ENCODE data around the gene FKBP8.

Gene FKBP8

DNA sequence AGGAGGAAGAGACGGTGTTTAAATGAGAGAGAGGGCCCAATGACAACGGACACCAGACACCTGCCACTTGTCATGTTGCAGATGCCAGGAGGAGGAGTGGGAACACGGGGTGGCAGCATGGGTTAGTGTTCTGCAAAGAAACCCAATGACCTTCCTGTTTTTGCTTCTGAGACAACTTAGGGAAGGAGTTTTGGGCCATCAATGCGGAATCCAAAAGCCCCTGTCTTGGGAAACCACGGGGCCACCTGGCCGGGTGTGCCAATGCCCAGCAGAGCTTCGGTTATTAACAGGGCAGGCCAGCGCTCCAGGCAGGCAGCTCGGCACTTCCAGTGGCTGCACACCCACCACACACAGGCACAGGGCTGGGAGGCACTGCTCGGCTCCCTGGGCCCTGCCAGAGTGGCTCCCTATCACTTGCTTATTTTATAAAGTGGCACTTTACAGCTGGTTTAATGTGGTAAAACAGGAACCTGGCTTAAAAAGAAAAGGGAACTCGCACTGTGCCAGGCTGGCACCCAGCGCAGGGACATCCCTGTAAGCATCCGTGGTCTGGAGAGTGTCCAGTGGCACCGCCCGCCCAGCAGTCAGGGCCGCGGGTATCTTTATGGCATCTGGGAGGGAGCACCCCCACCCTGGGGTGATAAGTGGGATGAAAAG, 40.6 kb downstream of the FKBP8 start:
- no peak overlapping the region for H3K27ac ChIP-seq (ENCODE audit: poor library complexity, severe bottlenecking)
- DNase-seq (ENCODE audit: low spot score) = no peak
- no peaks in the 10 kb centered on the region; the same call in 1 of the 2 replicates for H3K36me3 ChIP-seq (ENCODE audit: low read depth)
- ATAC-seq (ENCODE audit: low read depth) = no peak
- no peak overlapping the region for H3K4me3 ChIP-seq (ENCODE audit: severe bottlenecking)
- H3K4me1 ChIP-seq (ENCODE audit: insufficient read depth, poor library complexity, severe bottlenecking) = peaks cover 9% of the 10 kb centered on the region
- no peaks in the 10 kb centered on the region for H3K9me3 ChIP-seq (ENCODE audit: severe bottlenecking)
- TF ChIP-seq, protein P1, sequence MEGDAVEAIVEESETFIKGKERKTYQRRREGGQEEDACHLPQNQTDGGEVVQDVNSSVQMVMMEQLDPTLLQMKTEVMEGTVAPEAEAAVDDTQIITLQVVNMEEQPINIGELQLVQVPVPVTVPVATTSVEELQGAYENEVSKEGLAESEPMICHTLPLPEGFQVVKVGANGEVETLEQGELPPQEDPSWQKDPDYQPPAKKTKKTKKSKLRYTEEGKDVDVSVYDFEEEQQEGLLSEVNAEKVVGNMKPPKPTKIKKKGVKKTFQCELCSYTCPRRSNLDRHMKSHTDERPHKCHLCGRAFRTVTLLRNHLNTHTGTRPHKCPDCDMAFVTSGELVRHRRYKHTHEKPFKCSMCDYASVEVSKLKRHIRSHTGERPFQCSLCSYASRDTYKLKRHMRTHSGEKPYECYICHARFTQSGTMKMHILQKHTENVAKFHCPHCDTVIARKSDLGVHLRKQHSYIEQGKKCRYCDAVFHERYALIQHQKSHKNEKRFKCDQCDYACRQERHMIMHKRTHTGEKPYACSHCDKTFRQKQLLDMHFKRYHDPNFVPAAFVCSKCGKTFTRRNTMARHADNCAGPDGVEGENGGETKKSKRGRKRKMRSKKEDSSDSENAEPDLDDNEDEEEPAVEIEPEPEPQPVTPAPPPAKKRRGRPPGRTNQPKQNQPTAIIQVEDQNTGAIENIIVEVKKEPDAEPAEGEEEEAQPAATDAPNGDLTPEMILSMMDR (IDR thresholded peaks at IDR 0.05; ENCODE audit: poor library complexity, severe bottlenecking) = no peak
- H3K27me3 ChIP-seq (ENCODE audit: insufficient read depth, poor library complexity, severe bottlenecking) = no peaks in the 10 kb centered on the region

DNA sequence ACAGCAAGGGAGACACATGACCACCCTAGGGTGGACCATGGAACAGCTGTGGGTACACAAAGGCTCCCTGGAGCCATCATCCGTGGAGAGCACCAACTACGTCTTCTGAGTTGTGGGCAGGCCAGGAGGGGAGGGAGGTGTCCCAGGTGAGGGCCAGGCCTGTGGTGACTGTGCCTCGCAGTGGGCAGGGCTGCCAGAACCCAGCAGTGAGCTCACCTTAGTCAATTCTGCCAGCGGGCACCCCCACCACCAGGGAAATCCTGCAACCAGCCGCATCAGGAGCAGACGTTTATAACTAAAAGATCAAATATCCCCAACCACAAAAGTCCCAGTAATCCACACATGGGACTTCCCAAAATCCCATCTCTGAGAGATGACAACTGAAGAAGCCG, 41.1 kb downstream of the FKBP8 start:
- Histone ChIP-seq H3K36me3 (ENCODE audit: low read depth) (no peaks in the 10 kb centered on the region), H3K27ac (ENCODE audit: poor library complexity, severe bottlenecking) (no peak overlapping the region)
- no peak for ATAC-seq (ENCODE audit: low read depth)

DNA sequence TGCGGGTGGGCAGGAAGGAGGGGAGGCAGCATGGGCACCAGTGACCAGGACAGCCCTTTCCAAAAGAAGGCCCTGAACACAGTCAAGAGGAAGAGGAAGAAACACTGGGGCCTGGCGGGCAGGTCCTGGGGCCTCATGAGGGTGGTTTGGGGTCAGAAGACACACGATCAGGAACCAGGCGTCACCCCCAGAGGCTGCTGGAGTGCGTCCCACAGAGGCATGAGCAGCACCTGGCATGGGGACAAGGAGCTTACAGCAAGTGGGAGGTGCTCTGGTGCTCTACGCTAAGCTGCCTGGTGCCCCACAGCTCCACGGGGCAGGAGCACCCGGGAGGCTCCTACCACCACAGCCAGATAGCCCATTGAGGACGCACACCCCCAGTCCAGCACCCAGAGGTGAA, 41.5 kb downstream of the FKBP8 start:
- Histone ChIP-seq H3K4me1 (ENCODE audit: insufficient read depth, poor library complexity, severe bottlenecking) (peaks cover 8% of the 10 kb centered on the region), H3K36me3 (ENCODE audit: low read depth) (no peaks in the 10 kb centered on the region), H3K27me3 (ENCODE audit: insufficient read depth, poor library complexity, severe bottlenecking) (no peaks in the 10 kb centered on the region), H3K9me3 (ENCODE audit: severe bottlenecking) (no peaks in the 10 kb centered on the region), H3K4me3 (ENCODE audit: severe bottlenecking) (no peak overlapping the region), H3K27ac (ENCODE audit: poor library complexity, severe bottlenecking) (no peak overlapping the region)
- TF ChIP-seq, protein P1 (IDR thresholded peaks at IDR 0.05; ENCODE audit: poor library complexity, severe bottlenecking) = no peak
- DNase-seq (ENCODE audit: low spot score) = no peak
- ATAC-seq (ENCODE audit: low read depth) = no peak

More for the DNA sequence above, 41.1 kb downstream of the FKBP8 start:
- peaks cover 8% of the 10 kb centered on the region for H3K4me1 ChIP-seq (ENCODE audit: insufficient read depth, poor library complexity, severe bottlenecking)
- DNase-seq (ENCODE audit: low spot score) = no peak
- H3K4me3 ChIP-seq (ENCODE audit: severe bottlenecking) = no peak overlapping the region
- no peaks in the 10 kb centered on the region for H3K9me3 ChIP-seq (ENCODE audit: severe bottlenecking)
- TF ChIP-seq, protein P1 (IDR thresholded peaks at IDR 0.05; ENCODE audit: poor library complexity, severe bottlenecking) = no peak
- no peaks in the 10 kb centered on the region for H3K27me3 ChIP-seq (ENCODE audit: insufficient read depth, poor library complexity, severe bottlenecking)

DNA sequence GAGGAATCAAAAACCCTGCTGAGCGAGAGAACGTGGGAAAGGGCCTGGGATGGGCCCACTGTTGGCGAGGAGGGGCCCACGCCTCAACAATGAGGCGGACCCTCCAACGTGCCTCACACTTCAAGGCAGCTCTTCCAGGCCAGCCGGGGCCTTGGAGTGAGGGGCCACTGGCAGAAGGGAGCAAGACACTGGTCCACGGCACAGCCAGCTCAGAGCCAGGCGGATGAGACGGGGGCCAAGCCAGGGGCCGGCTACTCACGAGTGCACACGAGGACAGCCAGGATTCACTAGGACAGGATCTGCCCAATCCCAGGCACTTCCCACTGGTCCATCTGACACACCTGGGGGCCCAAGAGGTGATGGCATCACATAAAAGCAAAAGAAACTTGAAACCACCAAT, 42.0 kb downstream of the FKBP8 start:
- H3K4me1 ChIP-seq (ENCODE audit: insufficient read depth, poor library complexity, severe bottlenecking) = peaks cover 12% of the 10 kb centered on the region
- no peak for ATAC-seq (ENCODE audit: low read depth)
- no peak overlapping the region for H3K27ac ChIP-seq (ENCODE audit: poor library complexity, severe bottlenecking)
- TF ChIP-seq, protein P1 (IDR thresholded peaks at IDR 0.05; ENCODE audit: poor library complexity, severe bottlenecking) = no peak
- H3K36me3 ChIP-seq (ENCODE audit: low read depth) = no peaks in the 10 kb centered on the region
- no peak for DNase-seq (ENCODE audit: low spot score)
- H3K27me3 ChIP-seq (ENCODE audit: insufficient read depth, poor library complexity, severe bottlenecking) = no peaks in the 10 kb centered on the region
- H3K4me3 ChIP-seq (ENCODE audit: severe bottlenecking) = no peak overlapping the region
- no peaks in the 10 kb centered on the region for H3K9me3 ChIP-seq (ENCODE audit: severe bottlenecking)

DNA sequence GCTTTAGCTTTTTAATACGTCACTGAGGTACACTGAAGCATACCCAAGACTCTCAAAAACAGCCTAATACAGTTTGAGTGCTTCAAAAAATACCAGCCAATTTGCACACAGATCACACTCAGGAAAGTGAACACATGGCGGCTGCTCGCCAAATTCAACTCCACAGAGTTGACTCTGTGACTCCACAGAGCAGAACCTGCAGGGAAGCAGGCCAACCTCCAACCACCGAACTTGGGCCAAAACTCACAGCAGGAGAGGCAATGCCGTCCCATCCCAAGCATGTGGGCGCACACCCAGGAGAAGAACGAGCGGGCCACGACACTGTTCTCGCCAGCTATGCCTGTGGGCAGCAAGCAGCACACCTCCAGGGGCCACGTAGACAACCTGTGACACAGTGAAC, 42.6 kb downstream of the FKBP8 start:
- H3K9me3 ChIP-seq (ENCODE audit: severe bottlenecking) = no peaks in the 10 kb centered on the region
- DNase-seq (ENCODE audit: low spot score) (no peak), ATAC-seq (ENCODE audit: low read depth) (no peak)
- no peaks in the 10 kb centered on the region for H3K36me3 ChIP-seq (ENCODE audit: low read depth)
- no peak overlapping the region for H3K27ac ChIP-seq (ENCODE audit: poor library complexity, severe bottlenecking)
- no peaks in the 10 kb centered on the region for H3K27me3 ChIP-seq (ENCODE audit: insufficient read depth, poor library complexity, severe bottlenecking)
- no peak overlapping the region for H3K4me3 ChIP-seq (ENCODE audit: severe bottlenecking)
- peaks cover 17% of the 10 kb centered on the region for H3K4me1 ChIP-seq (ENCODE audit: insufficient read depth, poor library complexity, severe bottlenecking)
- TF ChIP-seq, protein P1 (IDR thresholded peaks at IDR 0.05; ENCODE audit: poor library complexity, severe bottlenecking) = no peak

Measured in RWPE2 (cell line).